Tibial nerve (tissue), 3 donors: ENCODE measurements around the gene NPSR1.

Experiments
- POLR2A ChIP-seq, 2 donors: fragments of 450-650 bp; IDR thresholded peaks; one replicate each; pipeline ENCODE4 v1.6.1; 2017; ENCODE audit warnings: antibody characterized with exemption in 2 of 2, mild to moderate bottlenecking in 2 of 2, moderate library complexity in 2 of 2
- TF ChIP-seq, protein P1 (sequence below), 5 experiments: fragments of 200-600 bp in 3 of 5; fragments of 450-650 bp in 2 of 5; sonication (generic) in 3 of 5; IDR thresholded peaks; one replicate each; pipeline ENCODE4 v1.5.1; 2016 to 2019; ENCODE audit warnings: antibody characterized with exemption in 5 of 5, mild to moderate bottlenecking in 3 of 5, moderate library complexity in 2 of 5

DNA sequence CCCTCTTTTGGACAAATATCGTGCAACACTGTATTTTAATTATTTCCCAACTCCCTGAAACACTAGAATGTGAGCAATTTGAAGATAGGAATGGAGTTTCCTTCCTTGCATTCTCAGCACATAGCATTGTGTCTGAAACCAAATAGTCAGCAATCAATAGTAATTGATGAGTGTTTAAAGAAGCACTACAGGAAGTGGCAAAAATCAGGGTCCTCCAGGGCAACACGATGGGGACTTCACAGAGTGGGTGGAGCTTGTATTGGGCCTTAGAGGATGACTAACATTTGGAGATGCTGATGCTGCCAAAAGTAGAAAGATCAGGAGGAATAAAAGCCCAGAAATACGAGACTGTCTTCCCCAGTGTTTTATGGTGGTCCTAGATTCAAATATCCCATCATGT, 94.9 kb downstream of the NPSR1 start:
- TF ChIP-seq, protein P1, sequence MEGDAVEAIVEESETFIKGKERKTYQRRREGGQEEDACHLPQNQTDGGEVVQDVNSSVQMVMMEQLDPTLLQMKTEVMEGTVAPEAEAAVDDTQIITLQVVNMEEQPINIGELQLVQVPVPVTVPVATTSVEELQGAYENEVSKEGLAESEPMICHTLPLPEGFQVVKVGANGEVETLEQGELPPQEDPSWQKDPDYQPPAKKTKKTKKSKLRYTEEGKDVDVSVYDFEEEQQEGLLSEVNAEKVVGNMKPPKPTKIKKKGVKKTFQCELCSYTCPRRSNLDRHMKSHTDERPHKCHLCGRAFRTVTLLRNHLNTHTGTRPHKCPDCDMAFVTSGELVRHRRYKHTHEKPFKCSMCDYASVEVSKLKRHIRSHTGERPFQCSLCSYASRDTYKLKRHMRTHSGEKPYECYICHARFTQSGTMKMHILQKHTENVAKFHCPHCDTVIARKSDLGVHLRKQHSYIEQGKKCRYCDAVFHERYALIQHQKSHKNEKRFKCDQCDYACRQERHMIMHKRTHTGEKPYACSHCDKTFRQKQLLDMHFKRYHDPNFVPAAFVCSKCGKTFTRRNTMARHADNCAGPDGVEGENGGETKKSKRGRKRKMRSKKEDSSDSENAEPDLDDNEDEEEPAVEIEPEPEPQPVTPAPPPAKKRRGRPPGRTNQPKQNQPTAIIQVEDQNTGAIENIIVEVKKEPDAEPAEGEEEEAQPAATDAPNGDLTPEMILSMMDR (IDR thresholded peaks at IDR 0.05), result no peak
- no peak for TF ChIP-seq POLR2A (IDR thresholded peaks at IDR 0.05)
